ENCODE measurements around the gene MAG. TPM values are rescaled to one million over a fixed set of nuclear protein-coding genes. Genes with fewer than 3 reads are reported as not detected.
"Not testable (repeated sequence)": the region's sequence is repeated elsewhere in the genome, so short reads cannot be mapped to it uniquely, and the experiment has no call there.

Gene MAG
- total RNA-seq, 1 experiment from 2014 or later: not detected

- TF ChIP-seq CTCF (IDR thresholded peaks at IDR 0.05; ENCODE audit: unreplicated experiment): no peak
- no peak for DNase-seq (ENCODE audit: unreplicated experiment)
- no TSS peak for BruUV-seq (replicated peaks)
- Mint-ChIP-seq H3K4me1 (ENCODE audit: insufficient read depth, unreplicated experiment) (no peaks in the 10 kb centered on the region), H3K27ac (ENCODE audit: low read depth, unreplicated experiment) (no peak overlapping the region), H3K9me3 (ENCODE audit: unreplicated experiment) (no peaks in the 10 kb centered on the region), H3K4me3 (ENCODE audit: unreplicated experiment) (no peak overlapping the region), H3K27me3 (ENCODE audit: insufficient read depth, unreplicated experiment) (peaks cover 28% of the 10 kb centered on the region), H3K36me3 (ENCODE audit: insufficient read depth, unreplicated experiment) (peaks cover 5% of the 10 kb centered on the region)
- ChIA-PET POLR2A (no interaction called here), CTCF (interaction anchor here (0.7 to 1.4 kb wide), 4 partner anchors 20 to 221 kb away, joined by 3 to 6 read pairs (median 4); no protein-coding TSS in a partner anchor)
- intact Hi-C loops (cut with micrococcal nuclease): no loop called here
Measured at GRCh38 chr19:35284153-35285094, 7.5 kb upstream of the MAG start.

GRCh38 chr19:35285095-35285449, 6.9 kb upstream of the MAG start:
- ChIA-PET CTCF (interaction anchor here (0.7 to 1.4 kb wide), 3 partner anchors 192 to 222 kb away, joined by 3 to 6 read pairs (median 4); no protein-coding TSS in a partner anchor), POLR2A (no interaction called here)
- peaks cover 28% of the 10 kb centered on the region for H3K27me3 Mint-ChIP-seq (ENCODE audit: insufficient read depth, unreplicated experiment)
- intact Hi-C loops (cut with micrococcal nuclease): no loop called here
- H3K27ac Mint-ChIP-seq (ENCODE audit: low read depth, unreplicated experiment): no peak overlapping the region
- H3K4me1 Mint-ChIP-seq (ENCODE audit: insufficient read depth, unreplicated experiment): no peaks in the 10 kb centered on the region
- no TSS peak for BruUV-seq (replicated peaks)
- no peak for DNase-seq (ENCODE audit: unreplicated experiment)
- H3K9me3 Mint-ChIP-seq (ENCODE audit: unreplicated experiment): no peaks in the 10 kb centered on the region
- TF ChIP-seq CTCF (IDR thresholded peaks at IDR 0.05; ENCODE audit: unreplicated experiment): no peak
- H3K36me3 Mint-ChIP-seq (ENCODE audit: insufficient read depth, unreplicated experiment): peaks cover 5% of the 10 kb centered on the region
- no peak overlapping the region for H3K4me3 Mint-ChIP-seq (ENCODE audit: unreplicated experiment)

GRCh38 chr19:35285465-35285864, 6.5 kb upstream of the MAG start:
- DNase-seq (ENCODE audit: unreplicated experiment); BruUV-seq (replicated peaks); H3K27ac Mint-ChIP-seq (ENCODE audit: low read depth, unreplicated experiment); H3K4me1 Mint-ChIP-seq (ENCODE audit: insufficient read depth, unreplicated experiment); intact Hi-C loops (cut with micrococcal nuclease); H3K4me3 Mint-ChIP-seq (ENCODE audit: unreplicated experiment); POLR2A ChIA-PET; H3K36me3 Mint-ChIP-seq (ENCODE audit: insufficient read depth, unreplicated experiment); H3K9me3 Mint-ChIP-seq (ENCODE audit: unreplicated experiment): not testable (repeated sequence)
- peaks cover 32% of the 10 kb centered on the region for H3K27me3 Mint-ChIP-seq (ENCODE audit: insufficient read depth, unreplicated experiment)
- CTCF ChIA-PET: interaction anchor here (0.7 to 1.4 kb wide), 3 partner anchors 192 to 222 kb away, joined by 3 to 6 read pairs (median 4); no protein-coding TSS in a partner anchor

- CTCF ChIA-PET; H3K4me3 Mint-ChIP-seq (ENCODE audit: unreplicated experiment); DNase-seq (ENCODE audit: unreplicated experiment): not testable (repeated sequence)
Measured at GRCh38 chr19:35286101-35286500, 5.9 kb upstream of the MAG start.

GRCh38 chr19:35287713-35288112, 4.2 kb upstream of the MAG start:
- Mint-ChIP-seq H3K27ac (ENCODE audit: low read depth, unreplicated experiment) (no peak overlapping the region), H3K9me3 (ENCODE audit: unreplicated experiment) (no peaks in the 10 kb centered on the region), H3K27me3 (ENCODE audit: insufficient read depth, unreplicated experiment) (peaks cover 49% of the 10 kb centered on the region), H3K4me3 (ENCODE audit: unreplicated experiment) (no peak overlapping the region), H3K36me3 (ENCODE audit: insufficient read depth, unreplicated experiment) (no peaks in the 10 kb centered on the region), H3K4me1 (ENCODE audit: insufficient read depth, unreplicated experiment) (no peaks in the 10 kb centered on the region)
- POLR2A ChIA-PET: interaction anchor here (0.6 kb wide), 1 partner anchor 899 kb away, joined by 4 read pairs; no protein-coding TSS in a partner anchor
- TF ChIP-seq CTCF (IDR thresholded peaks at IDR 0.05; ENCODE audit: unreplicated experiment): no peak
- intact Hi-C loops (cut with micrococcal nuclease): no loop called here
- no peak for DNase-seq (ENCODE audit: unreplicated experiment)
- CTCF ChIA-PET: interaction anchor here (0.6 kb wide), 1 partner anchor 824 kb away, joined by 4 read pairs; no protein-coding TSS in a partner anchor
- BruUV-seq (replicated peaks): no TSS peak

More at GRCh38 chr19:35286101-35286500, 5.9 kb upstream of the MAG start:
- peaks cover 39% of the 10 kb centered on the region for H3K27me3 Mint-ChIP-seq (ENCODE audit: insufficient read depth, unreplicated experiment)
- H3K4me1 Mint-ChIP-seq (ENCODE audit: insufficient read depth, unreplicated experiment); H3K9me3 Mint-ChIP-seq (ENCODE audit: unreplicated experiment); H3K27ac Mint-ChIP-seq (ENCODE audit: low read depth, unreplicated experiment); intact Hi-C loops (cut with micrococcal nuclease); BruUV-seq (replicated peaks); H3K36me3 Mint-ChIP-seq (ENCODE audit: insufficient read depth, unreplicated experiment); POLR2A ChIA-PET: not testable (repeated sequence)

Measured in MCF 10A (cell line).